ENCODE data around the gene ATG10. TPM values are rescaled to one million over a fixed set of nuclear protein-coding genes. Genes with fewer than 3 reads are reported as not detected.
"Not testable (repeated sequence)": the region's sequence is repeated elsewhere in the genome, so short reads cannot be mapped to it uniquely, and the experiment has no call there.

The ATG10 gene
- total RNA-seq, 2 donors from 2014 or later: 3.2 to 16.7 TPM

DNA sequence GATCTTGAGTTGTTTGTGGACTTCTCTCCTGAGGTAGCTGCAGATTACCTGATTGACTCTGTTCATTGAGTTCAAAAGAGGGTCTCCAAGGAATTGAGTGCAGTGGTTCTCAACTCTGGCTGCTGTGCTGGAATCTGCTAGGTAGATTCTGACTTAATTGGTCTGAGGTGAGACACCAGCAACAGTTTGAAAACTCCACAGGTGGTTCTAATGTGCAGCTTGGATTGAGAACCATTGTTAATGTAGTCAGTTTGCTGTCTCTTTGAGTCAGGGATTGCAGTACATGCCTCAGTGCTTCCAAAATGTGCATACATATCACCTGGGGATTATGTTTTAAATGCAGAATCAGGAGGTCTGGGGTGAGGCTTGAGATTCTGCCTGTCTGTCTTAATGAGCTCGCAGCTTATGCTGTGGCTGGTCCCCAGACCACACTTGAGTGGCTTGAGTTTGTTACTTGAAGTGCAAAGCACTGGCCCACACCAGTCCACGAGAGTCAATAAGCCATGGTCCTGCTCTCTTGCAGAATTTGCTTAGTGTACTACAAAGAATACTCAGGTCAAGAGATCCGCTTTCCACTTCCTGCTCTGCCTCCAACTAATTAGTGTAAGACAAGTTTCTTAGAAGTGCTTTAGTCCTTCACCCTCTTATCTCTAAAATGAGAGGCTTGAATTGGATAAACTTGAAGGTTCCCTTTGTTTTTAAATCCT lies 82.3 kb downstream of the ATG10 start:
- Histone ChIP-seq H3K4me1 (replicated peaks) (no peaks in the 10 kb centered on the region), H3K36me3 (no peaks in the 10 kb centered on the region), H3K27me3 (replicated peaks; ENCODE audit: insufficient read depth) (no peaks in the 10 kb centered on the region), H3K27ac (no peak overlapping the region), H3K9me3 (no peaks in the 10 kb centered on the region), H3K4me3 (no peak overlapping the region)
- WGBS: 96% methylated on average over 3 of the region's 3 CpGs
- DNase-seq (ENCODE audit: low spot score): no peak
- TF ChIP-seq, protein P1, sequence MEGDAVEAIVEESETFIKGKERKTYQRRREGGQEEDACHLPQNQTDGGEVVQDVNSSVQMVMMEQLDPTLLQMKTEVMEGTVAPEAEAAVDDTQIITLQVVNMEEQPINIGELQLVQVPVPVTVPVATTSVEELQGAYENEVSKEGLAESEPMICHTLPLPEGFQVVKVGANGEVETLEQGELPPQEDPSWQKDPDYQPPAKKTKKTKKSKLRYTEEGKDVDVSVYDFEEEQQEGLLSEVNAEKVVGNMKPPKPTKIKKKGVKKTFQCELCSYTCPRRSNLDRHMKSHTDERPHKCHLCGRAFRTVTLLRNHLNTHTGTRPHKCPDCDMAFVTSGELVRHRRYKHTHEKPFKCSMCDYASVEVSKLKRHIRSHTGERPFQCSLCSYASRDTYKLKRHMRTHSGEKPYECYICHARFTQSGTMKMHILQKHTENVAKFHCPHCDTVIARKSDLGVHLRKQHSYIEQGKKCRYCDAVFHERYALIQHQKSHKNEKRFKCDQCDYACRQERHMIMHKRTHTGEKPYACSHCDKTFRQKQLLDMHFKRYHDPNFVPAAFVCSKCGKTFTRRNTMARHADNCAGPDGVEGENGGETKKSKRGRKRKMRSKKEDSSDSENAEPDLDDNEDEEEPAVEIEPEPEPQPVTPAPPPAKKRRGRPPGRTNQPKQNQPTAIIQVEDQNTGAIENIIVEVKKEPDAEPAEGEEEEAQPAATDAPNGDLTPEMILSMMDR (IDR thresholded peaks at IDR 0.05): no peak
- TF ChIP-seq POLR2AphosphoS5 (IDR thresholded peaks at IDR 0.05) (no peak), POLR2A (IDR thresholded peaks at IDR 0.05) (no peak)
- intact Hi-C loops (cut with DNase I): no loop called here

DNA sequence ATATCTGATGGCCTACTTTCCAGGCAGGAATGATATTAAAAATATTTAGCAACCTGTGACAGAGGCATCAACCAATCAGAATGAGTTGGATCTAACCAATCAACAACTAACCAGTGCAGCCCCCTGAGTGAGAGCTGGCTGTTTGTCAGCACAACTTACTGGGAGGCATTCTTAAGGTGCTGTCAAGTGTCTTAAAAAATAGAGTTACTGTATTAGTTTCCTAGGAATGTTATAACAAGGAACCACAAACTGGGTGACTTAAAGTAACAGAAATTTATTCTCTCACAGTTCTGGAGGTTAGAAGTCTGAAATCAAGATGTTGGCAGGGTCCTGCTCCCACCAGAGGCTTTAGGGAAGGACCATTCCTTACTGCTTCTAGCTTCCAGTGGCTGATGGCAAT lies 85.2 kb downstream of the ATG10 start:
- intact Hi-C loops (cut with DNase I): no loop called here
- Histone ChIP-seq H3K9me3 (no peaks in the 10 kb centered on the region), H3K36me3 (no peaks in the 10 kb centered on the region), H3K4me3 (no peak overlapping the region), H3K27ac (no peak overlapping the region), H3K27me3 (replicated peaks; ENCODE audit: insufficient read depth) (no peaks in the 10 kb centered on the region), H3K4me1 (replicated peaks) (no peaks in the 10 kb centered on the region)
- DNase-seq (ENCODE audit: low spot score): no peak
- TF ChIP-seq POLR2A (IDR thresholded peaks at IDR 0.05) (no peak), POLR2AphosphoS5 (IDR thresholded peaks at IDR 0.05) (no peak)
- TF ChIP-seq, protein P1 (IDR thresholded peaks at IDR 0.05): no peak

DNA sequence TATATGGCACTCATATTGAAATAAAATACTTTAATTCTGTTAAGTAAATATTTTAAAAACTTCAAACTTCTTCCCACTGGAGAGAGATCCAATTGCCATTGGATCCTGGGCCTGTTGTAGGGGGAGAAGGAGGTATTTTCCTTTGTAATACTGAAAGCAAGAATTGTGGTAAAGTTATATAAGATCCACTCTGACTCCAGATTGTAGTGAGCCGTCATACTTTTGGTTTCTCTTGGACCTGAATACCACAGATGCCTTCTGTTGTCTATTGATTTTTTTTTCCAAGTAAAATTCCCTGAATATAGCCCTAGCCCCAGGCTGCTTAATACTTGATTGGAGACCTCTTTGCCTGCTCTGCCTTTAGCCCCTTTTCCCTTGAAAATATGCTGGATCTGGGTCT lies 86.9 kb downstream of the ATG10 start:
- H3K4me1 ChIP-seq (replicated peaks): no peaks in the 10 kb centered on the region
- TF ChIP-seq POLR2AphosphoS5 (IDR thresholded peaks at IDR 0.05): no peak
- TF ChIP-seq, protein P1 (IDR thresholded peaks at IDR 0.05): no peak
- no peak for TF ChIP-seq POLR2A (IDR thresholded peaks at IDR 0.05)
- no peak overlapping the region for H3K27ac ChIP-seq
- H3K27me3 ChIP-seq (replicated peaks; ENCODE audit: insufficient read depth): no peaks in the 10 kb centered on the region
- H3K4me3 ChIP-seq: no peak overlapping the region
- H3K36me3 ChIP-seq: no peaks in the 10 kb centered on the region
- 39% methylated on average over 1 of the region's 1 CpG for WGBS
- intact Hi-C loops (cut with DNase I): no loop called here
- no peaks in the 10 kb centered on the region for H3K9me3 ChIP-seq
- no peak for DNase-seq (ENCODE audit: low spot score)

DNA sequence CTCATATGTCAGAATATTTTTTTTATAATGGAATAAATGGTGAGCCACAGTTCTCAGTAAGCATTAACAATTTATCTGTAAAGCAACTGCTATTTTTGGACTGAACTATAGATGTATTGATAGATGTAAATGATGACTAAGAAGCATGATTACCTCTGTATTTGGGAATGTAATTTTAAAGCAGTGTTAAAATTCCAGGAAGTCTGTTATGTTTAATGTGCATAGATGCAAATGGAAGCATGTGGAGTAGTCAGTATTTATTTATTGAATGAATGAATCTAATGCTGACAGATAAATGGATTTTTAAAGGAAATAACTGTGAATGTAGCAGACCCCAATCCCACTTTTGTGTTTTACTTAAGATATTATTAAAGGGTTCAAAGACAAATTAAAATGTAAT lies 95.0 kb downstream of the ATG10 start:
- H3K9me3 ChIP-seq: no peaks in the 10 kb centered on the region
- no peak overlapping the region for H3K27ac ChIP-seq
- H3K4me1 ChIP-seq (replicated peaks): no peaks in the 10 kb centered on the region
- no peak for TF ChIP-seq POLR2AphosphoS5 (IDR thresholded peaks at IDR 0.05)
- TF ChIP-seq, protein P1 (IDR thresholded peaks at IDR 0.05): no peak
- no peak for TF ChIP-seq POLR2A (IDR thresholded peaks at IDR 0.05)
- no peak for DNase-seq (ENCODE audit: low spot score)
- intact Hi-C loops (cut with DNase I): no loop called here
- H3K36me3 ChIP-seq: no peaks in the 10 kb centered on the region
- H3K27me3 ChIP-seq (replicated peaks; ENCODE audit: insufficient read depth): no peaks in the 10 kb centered on the region
- H3K4me3 ChIP-seq: no peak overlapping the region

DNA sequence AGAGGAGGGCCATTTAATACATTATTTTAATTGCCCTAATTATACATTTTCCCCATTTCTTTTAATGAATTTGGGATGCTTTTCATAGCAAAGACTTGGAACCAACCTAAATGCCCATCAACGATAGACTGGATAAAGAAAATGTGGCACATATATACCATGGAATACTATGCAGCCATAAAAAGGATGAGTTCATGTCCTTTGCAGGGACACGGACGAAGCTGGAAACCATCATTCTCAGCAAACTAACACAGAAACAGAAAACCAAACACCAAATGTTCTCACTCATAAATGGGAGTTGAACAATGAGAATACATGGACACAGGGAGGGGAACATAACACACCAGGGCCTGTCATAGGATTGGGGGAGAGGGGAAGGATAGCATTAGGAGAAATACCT lies 96.2 kb downstream of the ATG10 start:
- DNase-seq (ENCODE audit: low spot score); H3K27ac ChIP-seq; H3K4me3 ChIP-seq; intact Hi-C loops (cut with DNase I); H3K36me3 ChIP-seq; H3K4me1 ChIP-seq (replicated peaks); H3K9me3 ChIP-seq; H3K27me3 ChIP-seq (replicated peaks; ENCODE audit: insufficient read depth): not testable (repeated sequence)
- 96% methylated on average over 3 of the region's 3 CpGs for WGBS

All from prostate gland (tissue), 2 donors.